Hematopoietic multipotent progenitor cell treated with erythropoietin and hydrocortisone succinate and interleukin-3 and kit ligand, for 15 days (in vitro differentiated cells): ENCODE measurements around the gene GON4L.
"Not testable (repeated sequence)": the region's sequence is repeated elsewhere in the genome, so short reads cannot be mapped to it uniquely, and the experiment has no call there.

Experiments
- DNase-seq: peaks from one replicate; pipeline ENCODE4 v3.0.0-alpha.2; 2015; ENCODE audit warnings: low spot score

The GON4L gene

GRCh38 chr1:155831279-155831976 lies 25.6 kb downstream of the GON4L start:
- no peak for DNase-seq

- no peak for DNase-seq
Measured at GRCh38 chr1:155827450-155827849, 29.6 kb downstream of the GON4L start.

- DNase-seq: no peak
Measured at GRCh38 chr1:155816351-155816750, 40.7 kb downstream of the GON4L start.

GRCh38 chr1:155813672-155814071 lies 43.3 kb downstream of the GON4L start:
- no peak for DNase-seq

- DNase-seq: no peak
Measured at GRCh38 chr1:155812878-155813277, 44.1 kb downstream of the GON4L start.

GRCh38 chr1:155809088-155809487 lies 47.9 kb downstream of the GON4L start:
- DNase-seq: no peak

- DNase-seq: no peak
Measured at GRCh38 chr1:155801149-155801548, 55.9 kb downstream of the GON4L start.

GRCh38 chr1:155795618-155796017 lies 61.4 kb downstream of the GON4L start:
- not testable (repeated sequence) for DNase-seq

GRCh38 chr1:155794605-155795245 lies 62.3 kb downstream of the GON4L start:
- no peak for DNase-seq

- no peak for DNase-seq
Measured at GRCh38 chr1:155793213-155793612, 63.8 kb downstream of the GON4L start.

GRCh38 chr1:155777582-155777981 lies 79.4 kb downstream of the GON4L start:
- DNase-seq: no peak

GRCh38 chr1:155776414-155776813 lies 80.6 kb downstream of the GON4L start:
- DNase-seq: no peak

- DNase-seq: no peak
Measured at GRCh38 chr1:155773221-155773620, 83.8 kb downstream of the GON4L start.

GRCh38 chr1:155769257-155769656 lies 87.8 kb downstream of the GON4L start:
- no peak for DNase-seq

GRCh38 chr1:155767399-155767989 lies 89.5 kb downstream of the GON4L start:
- not testable (repeated sequence) for DNase-seq

- not testable (repeated sequence) for DNase-seq
Measured at GRCh38 chr1:155763989-155764388, 93.0 kb downstream of the GON4L start.

- not testable (repeated sequence) for DNase-seq
Measured at GRCh38 chr1:155763090-155763815, 93.8 kb downstream of the GON4L start.

GRCh38 chr1:155761736-155762405 lies 95.1 kb downstream of the GON4L start:
- peak; percentile 65 for DNase-seq

GRCh38 chr1:155760751-155761475 lies 96.1 kb downstream of the GON4L start:
- DNase-seq: no peak

- DNase-seq: no peak
Measured at GRCh38 chr1:155759966-155760630, 96.9 kb downstream of the GON4L start.

- not testable (repeated sequence) for DNase-seq
Measured at GRCh38 chr1:155759017-155759416, 98.0 kb downstream of the GON4L start.
